GM18519 (cell line): ENCODE results near the gene RAD1.

Experiments used
- ATAC-seq: cut with Tn5 transposase; IDR thresholded peaks from one replicate; pipeline ENCODE4 v1.9.1; 2021; ENCODE audit warnings: mild to moderate bottlenecking, moderate library complexity; ENCODE audit not compliant: unreplicated experiment, low FRiP score

Gene RAD1

DNA sequence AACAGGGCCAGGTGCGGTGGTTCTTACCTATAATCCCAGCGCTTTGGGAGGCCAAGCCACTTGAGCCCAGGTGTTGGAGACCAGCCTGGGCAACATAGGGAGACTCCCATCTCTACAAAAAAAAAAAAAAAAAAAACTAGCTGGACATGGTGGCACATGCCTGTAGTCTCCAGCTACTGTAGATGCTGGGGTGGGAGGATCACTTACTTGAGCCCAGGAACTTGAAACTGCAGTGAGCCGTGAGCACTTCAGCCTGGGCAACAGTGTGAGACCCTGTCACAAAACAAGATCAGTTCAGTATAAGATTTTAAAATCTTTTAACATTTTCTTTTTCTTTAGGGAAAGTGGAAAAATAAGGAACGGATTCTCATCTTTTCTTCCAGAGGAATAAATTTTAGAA, 2.7 kb upstream of the RAD1 start:
- no peak for ATAC-seq

DNA sequence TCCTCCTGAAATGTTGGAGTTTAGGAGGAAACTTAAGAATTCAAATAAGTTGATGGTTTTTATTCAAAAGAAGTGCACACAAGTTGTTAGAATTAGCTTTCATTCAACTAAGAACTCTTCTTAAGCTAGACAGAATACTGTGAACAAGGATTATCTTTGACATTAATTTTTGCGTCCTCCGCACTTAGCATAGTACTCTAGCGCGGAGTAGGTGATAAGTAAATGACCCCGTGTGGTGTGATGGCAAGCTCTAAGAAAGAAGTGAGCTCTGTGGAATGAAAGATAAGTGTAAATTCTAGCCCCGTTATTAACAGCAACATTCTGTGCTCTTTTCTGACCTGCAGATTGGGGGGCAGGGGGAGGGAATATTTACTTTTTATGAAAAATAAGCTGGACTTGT, 1.2 kb upstream of the RAD1 start:
- no peak for ATAC-seq

- ATAC-seq: no peak
These were observed 520 bp upstream of the RAD1 start for GRCh38 chr5:34915856-34916192.

DNA sequence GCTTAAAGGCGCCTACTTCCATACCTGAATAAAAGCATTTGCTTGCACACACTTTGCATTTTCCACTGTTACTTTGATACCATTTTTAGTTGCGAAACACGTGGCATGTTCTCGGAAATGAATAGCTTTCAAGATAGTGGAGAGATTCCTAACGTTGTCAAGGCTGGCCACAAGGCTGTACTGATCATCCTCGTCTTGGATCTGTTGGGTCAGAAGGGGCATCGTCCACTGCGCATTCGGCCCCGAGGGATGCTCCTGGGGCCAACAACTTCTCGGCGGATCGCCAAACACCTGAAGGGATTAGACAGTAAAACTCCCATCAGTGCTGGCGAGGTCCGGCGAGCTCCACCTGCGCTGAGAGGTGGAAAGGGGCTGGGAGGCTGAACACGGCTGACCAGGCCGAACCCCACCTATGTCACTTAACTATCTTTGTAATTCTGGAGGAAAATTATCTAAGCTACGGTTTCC, 599 bp downstream of the RAD1 start:
- ATAC-seq: peak; percentile 11

- no peak for ATAC-seq
These were observed 2.2 kb downstream of the RAD1 start for GRCh38 chr5:34913072-34913471.

DNA sequence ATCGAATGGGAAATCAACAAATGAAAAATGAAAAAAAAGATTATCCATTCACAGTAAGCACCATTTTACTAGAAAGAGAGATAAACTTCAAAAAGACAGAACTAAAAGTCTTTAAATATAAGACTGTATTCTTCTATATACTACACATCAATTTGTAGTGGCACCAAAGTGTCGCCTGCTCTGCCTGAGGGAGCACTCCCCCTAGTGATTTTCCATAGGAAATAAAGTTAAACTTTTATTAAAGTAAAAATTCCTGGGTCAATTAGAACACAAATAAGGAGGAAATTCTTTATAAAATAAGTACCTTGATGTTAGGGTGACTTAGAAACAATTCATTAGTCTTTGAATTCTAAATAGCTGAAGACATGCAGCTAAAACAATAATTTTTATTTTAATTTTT, 9.7 kb downstream of the RAD1 start:
- ATAC-seq: no peak

- no peak for ATAC-seq
These were observed 12.0 kb downstream of the RAD1 start for GRCh38 chr5:34903260-34903659.

DNA sequence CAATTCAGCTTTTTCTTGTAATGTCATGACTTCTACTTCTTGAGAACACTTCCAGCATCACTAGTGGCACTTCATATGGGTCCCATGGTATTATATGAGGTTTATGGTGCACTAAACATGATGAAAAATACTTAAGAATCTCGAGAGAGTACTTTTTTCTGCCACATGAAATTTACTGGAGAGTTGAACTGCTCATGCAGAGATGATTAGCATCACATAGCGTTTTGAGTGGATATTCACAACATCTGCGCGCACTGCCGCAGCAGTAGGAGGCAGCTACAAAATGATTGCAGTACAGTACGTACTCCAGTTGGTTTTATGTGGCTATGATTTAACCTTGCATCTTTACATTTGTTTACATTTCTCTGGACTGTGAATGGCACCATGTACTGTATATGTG, 14.7 kb downstream of the RAD1 start:
- no peak for ATAC-seq

DNA sequence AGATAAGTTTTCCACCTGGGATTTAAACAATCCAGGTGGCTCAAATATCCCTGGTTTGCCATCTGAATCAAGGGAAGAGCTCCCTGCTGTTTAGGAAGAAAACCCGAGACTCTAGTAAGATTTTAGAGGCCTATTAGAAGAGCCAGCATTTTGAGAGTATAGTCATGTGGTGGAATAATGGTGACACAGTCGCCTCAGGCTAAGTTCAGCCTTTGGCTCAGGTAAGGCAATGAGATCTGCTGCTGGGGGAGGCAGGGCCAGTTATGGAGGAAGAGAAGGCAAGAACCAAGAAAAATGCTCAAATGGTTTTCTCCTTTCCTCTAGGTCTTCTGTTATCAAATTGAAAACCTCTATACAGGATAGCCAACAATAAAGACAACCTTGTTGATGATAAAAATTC, 16.2 kb downstream of the RAD1 start:
- no peak for ATAC-seq

GRCh38 chr5:34898258-34898895, 16.9 kb downstream of the RAD1 start:
- ATAC-seq: peak; percentile 72

GRCh38 chr5:34897646-34898045, 17.7 kb downstream of the RAD1 start:
- ATAC-seq: no peak

DNA sequence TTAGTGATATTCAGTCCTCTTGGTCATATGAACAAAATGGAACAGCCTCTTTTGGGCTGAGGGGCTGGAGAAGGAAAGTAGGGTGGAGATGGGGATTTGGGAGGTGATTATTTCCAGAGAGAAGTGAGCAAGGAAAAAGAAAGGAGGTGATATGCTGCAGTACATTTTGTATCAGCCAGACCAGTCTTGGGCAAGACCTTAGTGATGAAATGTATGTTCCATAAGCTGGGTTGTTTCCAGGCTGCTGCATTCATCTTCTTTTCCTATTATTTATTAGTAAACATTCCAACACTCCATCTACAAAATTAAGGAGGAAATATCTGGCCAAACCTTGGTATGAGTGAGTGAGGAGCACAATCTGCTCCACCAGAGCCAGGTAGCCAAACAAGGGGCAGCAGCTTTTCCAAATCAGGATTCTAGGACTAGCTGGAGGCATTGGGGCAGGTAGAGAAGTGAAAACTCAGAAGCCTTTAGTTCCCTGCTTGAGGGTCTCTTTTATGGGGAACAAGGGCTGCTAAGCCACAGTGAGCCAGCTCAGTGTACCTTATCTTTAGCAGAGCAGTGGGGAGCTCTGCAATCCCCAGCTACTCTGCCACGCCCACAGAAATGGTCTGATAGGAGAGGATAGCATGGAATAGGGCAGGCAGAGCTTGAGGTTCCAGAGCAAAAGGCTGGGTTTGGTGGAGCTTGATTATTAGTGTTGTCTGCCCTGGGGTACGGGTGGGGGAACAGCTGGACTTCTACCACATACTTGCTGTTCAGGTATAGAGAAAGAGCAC, 19.5 kb downstream of the RAD1 start:
- ATAC-seq: no peak

GRCh38 chr5:34894716-34895115, 20.6 kb downstream of the RAD1 start:
- no peak for ATAC-seq

GRCh38 chr5:34892414-34892813, 22.9 kb downstream of the RAD1 start:
- no peak for ATAC-seq

DNA sequence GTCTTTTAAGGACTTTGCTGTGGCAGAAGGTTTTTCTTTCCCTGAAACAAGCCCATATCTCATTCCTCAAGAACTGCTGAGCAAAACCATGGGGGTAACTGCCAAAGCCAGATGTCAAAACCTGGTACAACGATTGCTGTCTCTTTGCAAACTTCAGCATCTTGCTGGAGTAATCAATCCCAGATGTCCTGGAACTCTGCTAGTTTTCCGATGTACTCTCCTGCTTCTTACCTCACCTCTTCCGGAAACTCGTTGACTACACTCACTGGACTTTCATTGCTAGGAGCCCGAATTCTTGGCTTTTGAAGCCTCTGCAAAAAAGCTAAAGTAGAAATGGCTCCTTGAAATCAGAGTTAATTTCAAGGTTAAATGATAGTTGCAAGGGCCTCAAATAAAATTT, 23.3 kb downstream of the RAD1 start:
- no peak for ATAC-seq

GRCh38 chr5:34889394-34889793, 25.9 kb downstream of the RAD1 start:
- ATAC-seq: no peak

DNA sequence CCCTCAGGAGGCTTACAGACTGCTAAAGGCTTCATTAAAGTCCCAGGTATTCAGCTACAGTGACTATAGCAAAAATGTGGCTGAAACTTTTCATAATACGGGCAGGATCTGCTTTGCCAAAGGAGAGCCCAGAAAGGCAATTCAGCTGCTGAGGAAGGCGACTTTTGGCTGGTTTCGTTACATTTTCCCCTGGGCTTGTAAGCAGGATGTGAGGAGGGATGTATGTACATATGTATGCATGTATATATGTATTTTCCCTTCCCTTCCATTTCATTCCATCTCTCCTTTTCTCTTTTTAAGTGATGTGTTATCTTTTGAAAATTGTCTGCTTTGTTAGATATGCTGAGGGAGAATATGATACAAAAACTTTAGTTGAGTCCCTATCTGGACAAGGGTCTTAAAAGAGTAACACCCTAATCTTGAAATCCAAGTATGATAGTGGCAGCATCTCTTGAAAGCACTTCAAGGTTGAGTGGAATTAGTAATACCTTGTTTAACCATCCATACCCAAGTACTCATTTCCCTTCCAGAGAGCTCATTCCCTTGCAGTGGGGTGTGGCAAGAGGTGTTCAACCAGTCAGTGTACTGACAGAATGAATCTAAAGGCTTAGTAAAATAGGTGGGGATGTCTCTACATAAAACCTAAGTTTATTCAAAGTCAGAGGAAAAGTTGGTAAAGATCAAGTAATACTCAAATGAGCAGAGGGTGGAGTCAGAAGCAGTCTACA, 28.7 kb downstream of the RAD1 start:
- no peak for ATAC-seq

GRCh38 chr5:34881246-34881645, 34.1 kb downstream of the RAD1 start:
- ATAC-seq: no peak

GRCh38 chr5:34876275-34876674, 39.0 kb downstream of the RAD1 start:
- no peak for ATAC-seq

DNA sequence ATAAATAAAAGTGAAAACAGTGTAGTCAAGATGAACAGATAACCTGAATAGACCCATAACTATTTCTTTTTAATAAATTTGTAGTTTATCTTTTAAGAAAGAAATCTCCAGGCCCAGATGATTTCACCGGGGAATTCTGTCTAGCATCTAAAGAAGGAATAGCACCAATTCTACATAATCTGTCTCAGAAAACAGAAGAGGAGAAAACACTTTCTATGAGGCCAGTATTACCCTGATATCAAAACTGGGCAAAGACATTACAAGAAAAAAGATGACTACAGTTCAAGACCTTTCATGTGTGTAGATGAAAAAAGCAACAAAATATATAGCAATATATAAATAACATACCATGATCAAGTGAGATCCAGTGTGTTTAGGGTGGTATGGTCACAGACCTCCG, 44.9 kb downstream of the RAD1 start:
- no peak for ATAC-seq

GRCh38 chr5:34869256-34869655, 46.0 kb downstream of the RAD1 start:
- ATAC-seq: no peak

GRCh38 chr5:34868791-34869190, 46.5 kb downstream of the RAD1 start:
- no peak for ATAC-seq
